SU-DHL-6 (cell line): Measurements from ENCODE around the gene ADGRG7.

Experiments used
- CTCF ChIP-seq: fragments of 200-600 bp; sonication (generic); IDR thresholded peaks from one replicate; pipeline ENCODE4 v1.5.1; 2017; ENCODE audit warnings: antibody characterized with exemption, mild to moderate bottlenecking, low read length, moderate library complexity; ENCODE audit not compliant: insufficient read depth, poor library complexity, severe bottlenecking
- EZH2phosphoT487 ChIP-seq: fragments of 200-600 bp; sonication (generic), shearing (Covaris generic); conservative IDR thresholded peaks from 2 replicates; pipeline ENCODE4 v1.6.1; 2018; ENCODE audit warnings: mild to moderate bottlenecking, antibody characterized with exemption, low read length, moderate library complexity, mixed read lengths

GRCh38 chr3:100732435-100732834 is 123.0 kb downstream of the ADGRG7 start:
- no peak for TF ChIP-seq CTCF
- TF ChIP-seq EZH2phosphoT487: no peak
